GM21528 (cell line): ENCODE measurements around the gene EEF2K.

Experiments
- ATAC-seq: cut with Tn5 transposase; IDR thresholded peaks from one replicate; pipeline ENCODE4 v1.9.1; 2021; ENCODE audit warnings: mild to moderate bottlenecking, moderate library complexity; ENCODE audit not compliant: unreplicated experiment, low FRiP score

EEF2K gene

DNA sequence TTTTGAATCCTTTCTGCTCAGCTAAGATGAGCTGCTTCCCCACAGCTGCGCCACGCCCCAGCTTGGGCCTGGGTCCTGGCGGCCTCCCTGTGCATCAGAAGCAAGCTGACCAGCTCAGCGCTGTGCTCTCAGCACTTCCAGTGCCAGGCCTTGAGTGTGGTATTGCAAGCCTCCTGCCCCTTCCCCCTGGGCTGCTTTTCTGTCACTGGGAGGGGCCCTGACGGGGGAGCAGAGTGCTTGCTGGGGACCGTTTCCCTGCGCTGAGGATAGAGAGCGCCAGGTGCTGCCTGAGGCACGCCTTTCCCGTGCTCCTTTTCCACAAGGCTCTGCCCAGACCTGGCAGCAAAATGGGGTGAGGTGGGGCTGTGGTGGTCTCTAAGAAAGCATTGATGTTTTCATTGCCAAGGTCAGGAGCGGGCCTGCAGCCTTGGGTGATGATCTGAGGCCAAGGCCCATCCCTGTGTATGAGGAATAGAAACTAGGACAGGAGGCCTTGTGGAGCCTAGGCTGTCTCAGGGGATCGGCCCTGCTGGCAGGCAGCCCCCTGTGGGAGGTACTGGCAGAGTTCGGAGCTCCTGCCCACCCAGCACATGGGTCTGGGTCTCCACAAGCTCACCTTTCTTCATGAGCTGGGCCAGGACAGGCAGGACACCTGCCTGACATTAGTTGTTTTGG is 120.8 kb downstream of the EEF2K start:
- ATAC-seq = no peak

DNA sequence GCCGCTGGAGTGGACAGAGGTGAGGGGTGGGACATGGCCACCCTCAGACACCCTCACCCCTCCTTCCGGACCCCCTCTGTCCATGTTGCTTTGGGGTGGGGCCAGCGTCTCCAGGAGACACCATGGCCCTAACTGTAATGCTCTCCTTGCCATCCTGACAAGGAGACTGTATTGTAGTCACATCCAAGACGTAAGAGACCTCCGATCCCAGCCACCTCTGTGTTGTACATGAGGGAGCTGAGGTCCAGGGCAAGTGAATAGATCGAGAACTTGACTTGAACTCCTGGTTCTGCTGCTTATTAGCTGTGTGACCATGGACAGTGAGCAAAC is 121.3 kb downstream of the EEF2K start:
- no peak for ATAC-seq

DNA sequence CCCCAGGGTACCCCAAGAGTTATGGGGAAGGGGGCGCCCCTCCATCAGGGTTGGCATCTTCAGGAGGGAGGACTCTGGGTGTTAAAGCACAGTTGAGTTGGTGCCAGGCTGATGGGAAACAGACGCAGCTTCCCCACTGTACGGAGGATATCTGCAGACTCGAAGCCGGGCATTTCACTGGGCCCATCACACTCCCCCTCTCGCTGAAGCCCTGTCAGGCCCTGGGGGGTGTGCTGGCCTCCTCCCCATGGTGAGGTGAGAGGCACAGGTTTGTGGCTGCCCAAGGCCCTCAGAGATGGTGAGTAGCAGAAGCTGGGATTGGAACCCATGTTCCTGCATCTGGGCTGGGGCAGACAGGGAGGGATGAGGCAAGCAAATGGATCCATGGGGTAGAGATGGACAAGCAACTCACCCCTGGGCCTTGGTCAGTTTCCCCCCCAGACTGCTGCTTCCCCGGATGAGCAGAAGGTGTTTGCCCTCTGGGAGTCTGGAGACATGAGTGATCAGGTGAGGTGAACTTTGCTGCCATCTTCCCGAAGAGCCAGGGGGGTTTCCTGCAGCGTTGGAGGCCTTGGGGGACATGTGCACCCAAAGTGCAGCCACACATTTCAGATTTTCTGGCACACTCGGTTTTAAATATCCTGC is 122.1 kb downstream of the EEF2K start:
- ATAC-seq = no peak

DNA sequence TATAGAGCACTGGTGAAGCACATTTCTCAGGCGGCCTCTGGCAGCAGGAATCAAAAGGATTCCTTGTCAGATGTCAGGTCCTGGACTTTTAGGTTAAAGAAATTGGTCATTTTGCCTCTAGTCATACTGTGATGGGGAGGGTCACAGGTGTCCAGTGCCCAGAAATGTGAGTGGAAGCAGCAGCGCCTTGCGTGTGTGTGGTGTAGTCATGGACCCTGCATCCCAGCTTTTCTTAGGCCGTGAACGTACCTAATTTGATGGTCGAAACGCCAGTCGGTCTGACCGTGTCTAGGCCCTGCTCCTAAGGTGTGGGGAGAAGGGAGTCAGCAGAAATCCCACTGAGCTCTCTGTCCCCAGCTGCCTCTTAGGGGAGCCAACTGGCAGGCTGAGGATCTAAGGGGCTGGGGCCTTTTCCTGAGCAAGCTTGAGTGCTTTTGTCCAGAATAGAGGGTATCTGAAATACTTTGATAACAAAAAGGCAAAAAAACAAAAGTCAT is 123.2 kb downstream of the EEF2K start:
- ATAC-seq = no peak

DNA sequence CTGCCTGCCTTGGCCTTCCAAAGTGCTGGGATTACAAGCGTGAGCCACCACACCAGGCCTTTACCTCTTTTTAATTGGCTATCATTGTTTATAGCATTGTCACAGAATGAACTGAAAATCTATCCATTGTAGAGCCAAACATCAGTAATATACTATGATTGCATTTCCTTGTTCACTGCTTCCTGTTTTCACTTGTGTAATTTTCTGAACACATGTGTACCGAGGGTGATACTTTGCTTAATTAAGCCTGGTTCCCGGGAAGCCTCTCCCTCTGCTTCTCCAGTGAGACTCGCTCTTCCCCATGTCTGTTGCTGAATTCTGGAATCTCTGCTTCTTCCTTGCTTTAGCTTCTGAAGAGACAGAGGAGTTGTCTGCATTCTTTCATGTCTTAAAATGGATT is 124.2 kb downstream of the EEF2K start:
- ATAC-seq = no peak

DNA sequence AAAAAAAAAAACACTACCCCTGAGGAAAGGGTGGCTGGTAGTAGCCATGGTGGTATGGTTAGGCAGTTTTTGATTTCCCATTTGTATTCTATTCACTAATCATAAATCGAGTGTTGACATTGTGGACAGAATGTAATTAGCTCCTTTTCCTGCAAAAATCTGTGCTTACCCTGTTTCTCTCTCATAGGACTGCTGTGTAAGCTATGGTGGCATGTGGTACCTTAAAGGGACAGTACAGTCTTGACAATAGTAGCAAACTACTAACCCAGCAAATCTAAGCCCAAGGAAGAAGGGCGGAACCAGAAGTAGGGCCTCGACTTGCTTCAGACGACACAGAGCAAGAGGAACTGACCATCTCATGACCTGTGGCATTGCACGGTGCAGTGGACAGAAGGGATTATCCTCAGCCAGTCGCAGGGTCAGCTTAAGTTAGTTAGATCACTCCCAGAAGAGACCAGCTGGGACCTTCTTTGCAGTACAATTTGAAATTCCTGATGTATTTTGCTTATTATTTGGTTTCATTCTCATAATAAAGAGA is 127.4 kb downstream of the EEF2K start:
- ATAC-seq = no peak

DNA sequence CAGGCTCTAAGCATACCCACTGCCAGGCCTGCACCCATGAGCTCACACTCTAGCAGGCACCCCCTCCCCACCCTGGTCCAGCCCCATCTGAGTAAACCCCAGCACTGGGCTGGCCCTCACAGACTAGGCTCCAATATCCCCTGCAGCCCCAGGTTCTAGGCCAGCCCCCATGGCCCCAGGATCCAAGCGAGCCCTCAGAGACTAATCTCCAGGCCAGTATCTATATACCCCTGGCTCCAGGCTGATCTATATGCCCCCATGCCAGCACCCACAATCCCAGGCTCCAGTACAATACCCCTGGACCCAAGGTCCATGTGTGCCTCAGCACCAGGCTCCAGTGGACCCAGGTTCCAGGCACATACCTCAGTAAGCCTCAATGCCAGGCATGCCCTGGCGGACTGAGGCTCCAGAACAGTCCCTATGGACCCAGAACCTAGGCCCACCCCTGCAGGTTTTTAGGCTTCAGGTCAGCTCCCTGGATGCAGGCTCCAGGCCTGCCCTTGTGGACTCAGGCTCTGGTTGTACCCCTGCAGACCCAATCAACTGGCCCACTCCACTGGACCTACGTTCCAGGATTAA is 129.7 kb downstream of the EEF2K start:
- ATAC-seq = no peak

DNA sequence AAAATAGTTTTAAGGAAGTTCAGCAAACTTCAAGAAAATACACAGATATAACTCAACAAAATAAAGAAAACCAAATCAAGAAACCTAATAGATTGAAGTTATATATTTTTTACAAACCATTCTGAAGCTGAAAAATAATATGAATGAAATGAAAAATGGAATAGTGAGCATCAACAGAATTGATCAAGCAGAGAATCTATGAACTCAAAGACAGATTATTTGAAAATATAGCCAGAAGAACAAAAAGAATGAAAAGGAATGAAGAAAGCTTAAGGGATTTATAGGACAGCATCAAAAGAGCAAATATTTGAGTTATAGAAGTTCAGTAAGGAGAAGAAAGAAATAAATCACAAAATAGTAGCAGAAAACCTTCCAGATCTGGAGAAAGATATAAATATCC is 130.5 kb downstream of the EEF2K start:
- no peak for ATAC-seq

DNA sequence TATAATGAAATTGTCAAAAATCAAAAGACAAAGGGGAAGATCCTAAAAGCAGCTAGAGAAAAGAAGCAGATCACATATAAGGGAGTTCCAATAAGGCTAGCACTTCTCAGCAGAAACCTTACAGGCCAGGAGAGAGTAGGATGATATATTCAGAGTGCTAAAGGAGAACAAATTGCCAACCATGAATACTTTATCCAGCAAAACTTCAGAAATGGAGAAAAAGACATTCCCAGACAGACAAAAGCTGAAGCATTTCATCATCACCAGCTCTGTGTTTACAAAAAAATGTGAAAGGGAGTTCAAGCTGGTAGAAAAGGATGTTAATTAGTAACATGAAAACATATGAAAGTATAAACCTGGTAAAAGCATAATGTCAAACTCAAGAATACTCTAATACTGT is 131.0 kb downstream of the EEF2K start:
- ATAC-seq = no peak

DNA sequence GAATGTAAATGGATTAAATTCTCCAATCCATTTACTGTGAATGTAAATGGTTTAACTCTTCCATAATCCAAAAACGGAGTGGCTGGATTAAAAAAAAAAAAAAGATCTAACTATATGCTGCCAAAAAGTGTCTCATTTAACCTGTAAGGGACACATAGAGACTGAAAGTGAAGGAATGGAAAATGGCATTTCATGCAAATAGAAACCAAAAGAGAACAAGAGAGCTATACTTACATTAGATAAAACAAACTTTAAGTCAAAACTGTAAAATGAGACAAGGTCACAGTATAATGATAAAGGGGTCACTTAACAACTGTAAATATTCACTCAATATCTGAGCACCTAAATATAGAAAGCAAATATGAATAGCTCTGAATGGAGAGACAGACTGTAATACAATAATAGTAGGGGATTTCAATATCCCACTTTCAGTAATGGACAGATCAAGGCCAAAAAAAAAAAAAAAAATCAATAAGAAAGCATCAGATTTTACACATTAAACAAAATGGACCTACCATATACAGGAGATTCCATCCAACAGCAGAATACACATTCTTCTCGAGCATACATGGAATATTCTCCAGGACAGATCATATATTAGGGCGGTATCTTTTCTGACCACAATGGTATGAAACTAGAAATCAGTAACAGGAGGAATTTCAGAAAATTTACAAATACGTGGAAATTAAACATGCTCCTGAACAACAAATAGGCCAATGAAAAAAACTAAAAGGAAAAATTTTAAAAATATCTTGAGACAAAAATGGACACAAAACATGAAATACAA is 132.0 kb downstream of the EEF2K start:
- no peak for ATAC-seq
